Kidney epithelial cell (primary cell): Measurements from ENCODE around the gene MAPK10. TPM values are rescaled to one million over a fixed set of nuclear protein-coding genes. Genes with fewer than 3 reads are reported as not detected.

Experiments
- DNase-seq: peaks from one replicate; pipeline ENCODE4 v3.0.0-alpha.2; 2010; ENCODE audit warnings: low read depth
- H3K27me3 ChIP-seq: 2 replicates; pipeline ENCODE4 v1.6.0; 2011; ENCODE audit warnings: low read length; ENCODE audit not compliant: control insufficient read depth, insufficient read depth
- H3K36me3 ChIP-seq: 2 replicates; pipeline ENCODE4 v1.5.1; 2011; ENCODE audit warnings: low read length; ENCODE audit not compliant: control insufficient read depth, insufficient read depth
- H3K4me3 ChIP-seq: 2 replicates; pipeline ENCODE4 v1.5.1; 2011; ENCODE audit warnings: low read depth, mild to moderate bottlenecking, control low read depth, low read length
- CTCF ChIP-seq: IDR thresholded peaks from 2 replicates; pipeline ENCODE4 v1.5.1; 2011; ENCODE audit warnings: mild to moderate bottlenecking, moderate library complexity, low read length, control low read depth, inconsistent platforms; ENCODE audit not compliant: insufficient read depth, poor library complexity, severe bottlenecking
- total RNA-seq: library from RNA; depleted of rRNA; stranded (reverse); fragments of >200 nt; gene quantifications from 2 replicates; pipeline ENCODE4 v1.2.3, GENCODE V29; 2015

Gene MAPK10
- total RNA-seq, 1 donor from 2014 or later = 2.7 TPM

- no peak for TF ChIP-seq CTCF
- H3K4me3 ChIP-seq = no peak overlapping the region
- H3K27me3 ChIP-seq = no peaks in the 10 kb centered on the region
- DNase-seq = no peak
- H3K36me3 ChIP-seq = no peaks in the 10 kb centered on the region
Observed at GRCh38 chr4:86274642-86275041, 85.2 kb downstream of the MAPK10 start.

- no peaks in the 10 kb centered on the region for H3K36me3 ChIP-seq
- no peak for DNase-seq
- TF ChIP-seq CTCF = no peak
Observed at GRCh38 chr4:86272669-86273068, 87.2 kb downstream of the MAPK10 start.

GRCh38 chr4:86271057-86271456 is 88.8 kb downstream of the MAPK10 start:
- no peak overlapping the region for H3K4me3 ChIP-seq
- no peaks in the 10 kb centered on the region for H3K36me3 ChIP-seq
- H3K27me3 ChIP-seq = no peaks in the 10 kb centered on the region
- TF ChIP-seq CTCF = no peak
- DNase-seq = no peak

More at GRCh38 chr4:86272669-86273068, 87.2 kb downstream of the MAPK10 start:
- H3K4me3 ChIP-seq = no peak overlapping the region
- H3K27me3 ChIP-seq = no peaks in the 10 kb centered on the region

GRCh38 chr4:86269354-86269753 is 90.5 kb downstream of the MAPK10 start:
- Histone ChIP-seq H3K27me3 (no peaks in the 10 kb centered on the region), H3K36me3 (no peaks in the 10 kb centered on the region), H3K4me3 (no peak overlapping the region)
- no peak for TF ChIP-seq CTCF
- DNase-seq = no peak

- Histone ChIP-seq H3K27me3 (no peaks in the 10 kb centered on the region), H3K4me3 (no peak overlapping the region), H3K36me3 (no peaks in the 10 kb centered on the region)
- DNase-seq = no peak
- no peak for TF ChIP-seq CTCF
Observed at GRCh38 chr4:86264241-86264640, 95.6 kb downstream of the MAPK10 start.

GRCh38 chr4:86261636-86262035 is 98.2 kb downstream of the MAPK10 start:
- TF ChIP-seq CTCF = no peak
- Histone ChIP-seq H3K36me3 (no peaks in the 10 kb centered on the region), H3K27me3 (no peaks in the 10 kb centered on the region), H3K4me3 (no peak overlapping the region)
- DNase-seq = no peak
